H4 (cell line): ENCODE data around the gene LRCH1. TPM values are rescaled to one million over a fixed set of nuclear protein-coding genes. Genes with fewer than 3 reads are reported as not detected.
"Not testable (repeated sequence)": the region's sequence is repeated elsewhere in the genome, so short reads cannot be mapped to it uniquely, and the experiment has no call there.

Source experiments
- DNase-seq: peaks from one replicate; pipeline ENCODE4 v3.0.0-alpha.2; 2015; ENCODE audit warnings: low spot score
- total RNA-seq: library from RNA; depleted of rRNA; stranded (reverse); fragments of >200 nt; shearing (Covaris generic); gene quantifications from 2 replicates; pipeline ENCODE4 v1.2.3, GENCODE V29; 2014

Gene LRCH1
- total RNA-seq, 1 experiment from 2014 or later, result 3.1 TPM

DNA sequence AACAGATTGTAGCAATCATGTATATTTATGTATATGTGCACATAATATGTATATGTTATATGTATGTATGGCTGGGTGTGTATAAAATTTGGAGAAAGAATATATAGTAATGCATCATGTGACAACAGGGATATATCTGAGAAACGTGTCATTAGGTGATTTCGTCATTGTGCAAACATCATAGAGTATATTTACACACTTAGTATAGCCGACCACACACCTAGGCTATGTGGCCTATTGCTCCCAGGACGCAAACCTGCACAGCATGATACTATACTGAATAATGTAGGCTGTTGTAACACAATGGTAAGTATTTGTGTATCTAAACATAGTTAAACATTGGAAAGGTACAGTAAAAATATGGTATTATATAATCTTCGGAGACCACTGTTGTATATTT is 200.2 kb downstream of the LRCH1 start:
- no peak for DNase-seq

DNA sequence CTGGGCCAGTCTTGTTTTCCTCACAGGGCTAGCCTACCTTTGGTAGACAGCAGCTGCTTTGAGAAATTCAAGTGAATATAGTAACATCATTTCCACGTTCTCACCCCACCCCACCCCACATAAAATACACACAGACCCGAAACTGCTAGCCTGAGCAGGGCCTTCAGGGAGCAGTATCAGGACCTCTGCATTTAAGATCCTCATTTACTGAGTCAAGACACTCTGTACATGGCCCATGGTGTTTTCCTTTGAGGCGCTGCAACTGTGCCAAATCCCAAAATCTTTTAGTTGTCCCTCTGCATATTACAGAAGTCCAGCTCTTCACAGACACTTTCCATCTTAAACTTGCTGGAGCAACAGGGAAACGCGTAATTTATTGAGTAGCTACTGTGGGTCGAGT is 200.9 kb downstream of the LRCH1 start:
- no peak for DNase-seq

DNA sequence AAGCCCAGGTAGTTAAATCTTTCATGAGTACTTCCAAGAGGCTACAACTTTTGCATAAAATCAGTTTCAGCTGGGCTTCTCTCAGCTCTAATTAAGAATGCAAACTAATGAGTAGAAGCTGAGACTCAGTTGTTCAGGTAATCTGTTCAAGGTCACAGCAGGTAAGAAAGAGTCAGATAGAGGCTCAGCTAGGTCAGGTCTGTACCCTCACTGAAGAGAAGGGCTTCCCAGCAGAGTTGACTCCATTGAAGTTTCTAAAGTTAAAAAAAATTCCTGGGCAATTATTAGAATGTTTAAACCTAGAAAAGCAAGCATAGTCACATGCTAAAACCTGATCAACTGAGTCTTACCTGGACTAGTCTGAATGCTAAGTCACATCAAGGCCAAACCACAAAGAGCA is 201.8 kb downstream of the LRCH1 start:
- no peak for DNase-seq

GRCh38 chr13:46755508-46755907 is 202.5 kb downstream of the LRCH1 start:
- not testable (repeated sequence) for DNase-seq

DNA sequence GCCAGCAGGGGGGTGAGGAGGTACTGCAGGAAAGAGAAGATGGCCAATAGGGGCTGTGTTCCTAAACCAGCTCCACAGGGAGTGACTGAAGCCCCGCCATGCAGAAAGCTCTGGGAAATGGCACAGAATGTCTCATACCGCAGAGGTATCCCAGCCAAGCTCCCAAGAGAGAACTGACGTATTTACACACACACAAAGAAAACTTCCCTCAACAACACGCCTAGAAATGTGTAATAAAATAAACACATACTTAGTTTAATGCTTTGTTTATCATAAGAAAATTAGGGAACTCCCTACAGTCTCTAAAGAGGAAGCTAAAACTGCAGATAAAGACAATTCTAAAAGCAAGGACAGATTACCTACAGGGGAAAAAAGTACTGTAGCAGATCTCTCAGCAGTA is 204.0 kb downstream of the LRCH1 start:
- no peak for DNase-seq

GRCh38 chr13:46757640-46758039 is 204.7 kb downstream of the LRCH1 start:
- DNase-seq, result no peak

GRCh38 chr13:46759846-46760245 is 206.9 kb downstream of the LRCH1 start:
- no peak for DNase-seq

DNA sequence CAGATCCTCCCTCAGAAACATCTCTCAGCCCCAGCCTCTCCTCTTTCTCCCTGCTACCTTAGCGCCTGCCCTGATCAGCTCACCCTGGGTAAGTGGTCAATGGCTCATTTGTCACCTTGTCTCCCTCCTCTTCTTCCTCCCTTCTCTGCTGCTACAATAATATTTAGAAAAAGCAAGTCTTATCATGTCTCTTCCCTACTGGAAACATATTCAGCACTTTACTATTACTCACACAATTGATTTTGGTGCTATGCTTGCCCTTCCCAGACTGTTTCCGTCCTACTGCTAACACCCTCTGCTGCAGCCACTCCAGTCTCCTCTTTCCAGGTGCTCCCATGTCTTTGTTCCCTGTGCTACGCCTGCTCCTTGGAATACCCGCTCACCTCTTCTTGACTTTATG is 208.2 kb downstream of the LRCH1 start:
- no peak for DNase-seq

DNA sequence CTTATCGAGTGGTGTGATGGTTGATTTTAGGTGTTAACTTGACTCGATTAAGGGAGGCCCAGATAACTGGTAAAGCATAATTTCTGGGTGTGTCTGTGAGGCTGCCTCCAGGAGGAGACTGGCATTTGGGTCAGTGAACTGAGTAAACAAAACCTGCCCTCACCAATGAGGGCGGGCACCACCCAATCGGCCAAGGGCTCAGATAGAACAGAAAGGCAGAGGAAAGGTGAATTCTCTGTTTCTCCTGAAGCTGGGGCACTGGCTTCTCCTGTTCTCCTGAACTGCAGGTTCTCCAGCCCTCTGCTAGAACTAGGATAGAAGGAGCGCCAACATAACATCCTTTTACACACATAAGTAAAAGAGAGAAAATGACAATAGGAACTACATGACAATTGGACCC is 208.9 kb downstream of the LRCH1 start:
- DNase-seq, result no peak

- DNase-seq, result not testable (repeated sequence)
Observed at GRCh38 chr13:46769925-46770324, 217.0 kb downstream of the LRCH1 start.

GRCh38 chr13:46771693-46772092 is 218.7 kb downstream of the LRCH1 start:
- no peak for DNase-seq

DNA sequence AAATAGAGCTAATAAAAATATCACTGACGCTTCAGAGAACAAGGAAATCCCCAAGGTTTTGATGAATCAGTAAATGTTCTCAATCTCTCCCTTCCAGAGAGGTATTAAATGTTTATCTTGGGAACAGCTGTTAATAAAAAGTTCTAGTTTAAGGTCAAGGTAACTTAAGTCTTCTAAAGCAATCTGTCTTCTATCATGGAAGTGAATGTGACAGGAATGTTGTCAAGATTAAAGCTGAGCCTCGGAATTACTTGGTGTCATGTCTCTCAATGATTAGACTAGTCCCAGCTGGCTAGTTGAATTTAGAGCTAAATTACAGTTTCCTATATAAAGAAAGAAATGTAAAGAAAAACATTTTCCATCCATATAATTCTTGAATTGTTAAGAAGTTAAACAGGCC is 220.6 kb downstream of the LRCH1 start:
- DNase-seq, result no peak

- no peak for DNase-seq
Observed at GRCh38 chr13:46775385-46776107, 222.6 kb downstream of the LRCH1 start.

GRCh38 chr13:46778095-46778494 is 225.1 kb downstream of the LRCH1 start:
- no peak for DNase-seq

GRCh38 chr13:46778890-46779289 is 225.9 kb downstream of the LRCH1 start:
- no peak for DNase-seq

- DNase-seq, result no peak
Observed at GRCh38 chr13:46782066-46782465, 229.1 kb downstream of the LRCH1 start.

GRCh38 chr13:46782691-46783090 is 229.7 kb downstream of the LRCH1 start:
- DNase-seq, result no peak

GRCh38 chr13:46783504-46783903 is 230.5 kb downstream of the LRCH1 start:
- no peak for DNase-seq

- DNase-seq, result no peak
Observed at GRCh38 chr13:46795321-46795720, 242.4 kb downstream of the LRCH1 start.

- DNase-seq, result no peak
Observed at GRCh38 chr13:46796129-46796514, 243.2 kb downstream of the LRCH1 start.

- peak; percentile 70 for DNase-seq
Observed at GRCh38 chr13:46796515-46797474, 243.8 kb downstream of the LRCH1 start, which contains the start of gene ESD. ESD (minus strand) TSS chr13:46797161; CDS start chr13:46791413, 5,748 bp downstream.

GRCh38 chr13:46797501-46798237 is 244.7 kb downstream of the LRCH1 start:
- no peak for DNase-seq
